Loucy (cell line): ENCODE data around the gene DNAL4.

ENCODE experiments used
- EZH2phosphoT487 ChIP-seq: fragments of 200-600 bp; IDR thresholded peaks from 2 replicates; pipeline ENCODE4 v1.6.1; 2018; ENCODE audit warnings: antibody characterized with exemption, mild to moderate bottlenecking, moderate library complexity, borderline replicate concordance
- TF ChIP-seq, protein P1 (sequence below): fragments of 200-600 bp; sonication (generic); conservative IDR thresholded peaks from 2 replicates; pipeline ENCODE4 v1.5.1; 2014; ENCODE audit warnings: mild to moderate bottlenecking, antibody characterized with exemption, low read length

DNA sequence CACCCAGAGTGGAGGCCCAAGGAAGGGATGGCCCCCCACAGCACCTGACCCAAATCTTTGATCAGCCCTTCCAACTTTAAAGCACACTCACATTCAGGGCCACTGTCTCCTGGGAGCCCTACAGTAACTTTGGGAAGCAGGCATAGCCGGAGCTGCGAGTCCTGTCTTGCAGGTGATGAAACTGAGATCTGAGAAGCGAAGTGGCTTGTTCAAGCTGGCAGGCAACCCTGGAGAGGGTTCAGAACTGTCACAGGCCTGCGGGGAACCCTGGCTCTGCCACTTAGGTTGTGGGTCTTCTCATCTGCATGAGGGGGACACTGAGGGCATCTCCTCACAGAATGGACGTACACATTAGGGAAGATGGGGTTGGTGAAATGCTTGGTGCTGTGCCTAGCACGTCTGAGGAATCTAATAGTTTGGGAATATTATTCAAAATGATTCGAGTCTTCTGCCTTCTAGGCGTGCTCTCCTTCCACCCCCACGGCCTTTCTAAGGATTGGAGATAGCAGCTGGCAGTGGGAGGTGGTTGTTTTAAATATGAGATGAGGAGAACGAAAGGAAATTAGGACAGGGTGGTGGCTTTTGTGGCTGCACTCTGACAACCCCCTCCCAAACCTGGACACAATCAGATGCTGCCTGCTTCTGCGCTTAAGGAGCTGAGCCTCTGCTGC lies 19.3 kb downstream of the DNAL4 start:
- TF ChIP-seq, protein P1, sequence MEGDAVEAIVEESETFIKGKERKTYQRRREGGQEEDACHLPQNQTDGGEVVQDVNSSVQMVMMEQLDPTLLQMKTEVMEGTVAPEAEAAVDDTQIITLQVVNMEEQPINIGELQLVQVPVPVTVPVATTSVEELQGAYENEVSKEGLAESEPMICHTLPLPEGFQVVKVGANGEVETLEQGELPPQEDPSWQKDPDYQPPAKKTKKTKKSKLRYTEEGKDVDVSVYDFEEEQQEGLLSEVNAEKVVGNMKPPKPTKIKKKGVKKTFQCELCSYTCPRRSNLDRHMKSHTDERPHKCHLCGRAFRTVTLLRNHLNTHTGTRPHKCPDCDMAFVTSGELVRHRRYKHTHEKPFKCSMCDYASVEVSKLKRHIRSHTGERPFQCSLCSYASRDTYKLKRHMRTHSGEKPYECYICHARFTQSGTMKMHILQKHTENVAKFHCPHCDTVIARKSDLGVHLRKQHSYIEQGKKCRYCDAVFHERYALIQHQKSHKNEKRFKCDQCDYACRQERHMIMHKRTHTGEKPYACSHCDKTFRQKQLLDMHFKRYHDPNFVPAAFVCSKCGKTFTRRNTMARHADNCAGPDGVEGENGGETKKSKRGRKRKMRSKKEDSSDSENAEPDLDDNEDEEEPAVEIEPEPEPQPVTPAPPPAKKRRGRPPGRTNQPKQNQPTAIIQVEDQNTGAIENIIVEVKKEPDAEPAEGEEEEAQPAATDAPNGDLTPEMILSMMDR = no peak
- no peak for TF ChIP-seq EZH2phosphoT487
